Activated CD4-positive, alpha-beta T cell treated with anti-CD3 and anti-CD28 coated beads for 24 hours (primary cell): Measurements from ENCODE around the gene GP1BA.

ENCODE experiments used
- DNase-seq, 2 donors: peaks; one replicate each; pipeline ENCODE4 v3.0.0-alpha.2; 2020; ENCODE audit warnings: low read depth in 2 of 2

The GP1BA gene

DNA sequence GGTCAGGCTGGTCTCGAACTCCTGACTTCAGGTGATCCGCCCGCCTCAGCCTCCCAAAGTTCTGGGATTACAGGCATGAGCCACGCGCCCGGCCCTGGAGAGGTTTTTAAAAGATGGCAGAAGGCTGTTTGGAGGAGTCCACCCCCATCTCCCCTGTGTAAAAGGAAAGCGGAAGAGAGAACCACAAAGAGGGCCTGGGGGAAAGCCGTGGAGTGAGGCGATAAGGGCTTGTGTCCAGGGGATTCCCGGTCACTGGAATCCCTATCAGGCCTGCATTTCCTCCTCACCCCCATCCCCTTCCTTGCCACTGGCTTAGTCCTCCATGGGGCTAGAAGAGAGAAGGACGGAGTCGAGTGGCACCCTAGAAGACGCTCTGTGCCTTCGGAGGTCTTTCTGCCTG, at the start of gene GP1BA:
Gene GP1BA, plus strand, starts transcription at position 315 of the 400 bp plus-strand sequence. CDS start 328 bp downstream, outside the sequence.
- no peak for DNase-seq

- no peak for DNase-seq
Measured at GRCh38 chr17:4884489-4884888, 47.6 kb upstream of the GP1BA start.

GRCh38 chr17:4886830-4887229, 45.2 kb upstream of the GP1BA start:
- no peak for DNase-seq

- DNase-seq, result no peak
Measured at GRCh38 chr17:4887581-4887980, 44.5 kb upstream of the GP1BA start.

DNA sequence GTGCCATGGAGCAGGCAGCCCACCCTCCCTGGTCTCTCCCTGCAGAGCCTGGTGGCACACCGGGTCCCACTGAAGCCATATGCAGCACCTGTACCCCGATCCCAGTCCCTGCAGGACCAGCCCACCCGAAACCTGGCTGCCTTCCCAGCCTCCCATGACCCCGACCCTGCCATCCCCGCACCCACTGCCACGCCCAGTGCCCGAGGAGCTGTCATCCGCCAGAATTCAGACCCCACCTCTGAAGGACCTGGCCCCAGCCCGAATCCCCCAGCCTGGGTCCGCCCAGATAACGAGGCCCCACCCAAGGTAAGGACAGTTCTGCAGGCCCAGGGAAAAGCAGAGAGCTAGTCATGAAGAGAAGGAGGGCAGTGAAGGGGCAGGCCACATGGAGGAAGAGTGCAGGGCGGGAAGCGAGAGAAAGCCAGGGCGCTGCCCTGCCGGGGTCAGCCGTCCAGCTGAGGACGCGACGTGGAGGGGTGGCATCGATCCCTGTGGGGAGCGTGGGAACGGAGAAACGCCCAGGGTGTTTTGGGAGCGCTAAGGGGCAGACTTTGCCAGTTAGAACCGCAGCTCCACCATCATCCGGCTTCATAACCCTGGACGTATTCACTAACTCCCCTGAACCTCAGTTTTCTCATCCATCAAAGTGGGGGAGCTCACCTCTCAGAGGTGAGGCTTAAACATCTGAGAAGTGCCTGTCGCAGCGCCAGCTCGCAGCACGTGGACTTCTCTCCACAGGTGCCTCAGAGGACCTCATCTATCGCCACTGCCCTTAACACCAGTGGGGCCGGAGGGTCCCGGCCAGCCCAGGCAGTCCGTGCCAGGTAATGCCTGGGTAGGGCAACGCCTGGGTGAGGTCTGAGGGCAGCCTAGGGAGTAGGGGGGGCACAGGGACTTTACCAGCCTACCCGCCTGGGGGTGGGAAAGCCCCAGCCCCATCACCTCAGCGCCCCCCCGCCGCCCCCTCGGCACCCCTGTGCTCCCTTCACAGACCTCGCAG, 40.4 kb upstream of the GP1BA start:
- no peak for DNase-seq

GRCh38 chr17:4892499-4893221, 39.4 kb upstream of the GP1BA start:
- DNase-seq, result no peak

DNA sequence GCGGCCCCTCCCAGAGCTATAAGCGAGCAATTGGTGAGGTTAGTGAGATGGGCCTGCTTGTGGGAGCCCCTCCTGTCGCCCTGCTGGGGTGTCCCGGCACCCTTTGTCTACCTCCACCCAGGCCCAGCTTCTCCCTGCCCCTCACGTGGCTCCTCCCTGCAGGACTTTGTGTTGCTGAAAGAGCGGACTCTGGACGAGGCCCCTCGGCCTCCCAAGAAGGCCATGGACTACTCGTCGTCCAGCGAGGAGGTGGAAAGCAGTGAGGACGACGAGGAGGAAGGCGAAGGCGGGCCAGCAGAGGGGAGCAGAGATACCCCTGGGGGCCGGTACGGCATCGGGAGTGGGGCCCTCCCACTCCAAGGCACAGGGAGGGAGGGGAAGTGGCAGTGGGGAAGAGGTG, 38.8 kb upstream of the GP1BA start:
- DNase-seq, result no peak

- no peak for DNase-seq
Measured at GRCh38 chr17:4893721-4894560, 38.1 kb upstream of the GP1BA start.

- DNase-seq, result no peak
Measured at GRCh38 chr17:4895121-4895520, 37.0 kb upstream of the GP1BA start.

GRCh38 chr17:4895657-4896331, 36.3 kb upstream of the GP1BA start:
- no peak for DNase-seq

DNA sequence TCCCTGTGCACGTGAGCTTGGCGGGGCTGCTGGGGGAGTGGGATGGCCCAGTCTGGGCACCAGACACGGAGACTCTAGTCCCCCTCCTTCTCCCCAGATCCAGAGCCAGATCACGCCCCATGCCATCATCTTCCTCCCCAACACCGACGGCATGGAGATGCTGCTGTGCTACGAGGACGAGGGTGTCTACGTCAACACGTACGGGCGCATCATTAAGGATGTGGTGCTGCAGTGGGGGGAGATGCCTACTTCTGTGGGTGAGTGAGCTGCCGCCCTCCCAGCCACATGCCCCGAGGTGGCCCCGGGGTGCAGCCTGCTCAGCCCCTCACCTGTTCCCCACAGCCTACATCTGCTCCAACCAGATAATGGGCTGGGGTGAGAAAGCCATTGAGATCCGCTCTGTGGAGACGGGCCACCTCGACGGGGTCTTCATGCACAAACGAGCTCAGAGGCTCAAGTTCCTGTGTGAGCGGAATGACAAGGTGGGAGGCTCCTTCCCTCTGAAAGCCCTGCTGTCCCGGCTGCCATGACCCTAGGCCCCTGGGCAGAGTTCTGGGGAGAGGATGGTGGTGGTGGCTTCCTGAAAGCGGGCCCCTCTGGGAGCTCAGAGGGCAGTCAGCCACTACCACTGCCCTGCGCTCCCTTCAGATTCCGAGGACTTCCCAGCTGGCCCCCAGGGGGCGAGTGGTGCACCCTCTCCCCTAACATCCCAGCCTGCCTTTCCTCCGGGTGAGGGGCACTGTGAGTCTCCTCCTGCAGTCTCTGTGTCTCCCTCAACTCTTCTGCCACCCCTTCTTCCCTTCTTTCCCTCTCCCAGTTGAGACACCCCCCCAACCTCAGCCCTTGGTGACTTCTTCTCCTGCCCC, 35.5 kb upstream of the GP1BA start:
- no peak for DNase-seq

- no peak for DNase-seq
Measured at GRCh38 chr17:4897198-4897687, 34.8 kb upstream of the GP1BA start.

DNA sequence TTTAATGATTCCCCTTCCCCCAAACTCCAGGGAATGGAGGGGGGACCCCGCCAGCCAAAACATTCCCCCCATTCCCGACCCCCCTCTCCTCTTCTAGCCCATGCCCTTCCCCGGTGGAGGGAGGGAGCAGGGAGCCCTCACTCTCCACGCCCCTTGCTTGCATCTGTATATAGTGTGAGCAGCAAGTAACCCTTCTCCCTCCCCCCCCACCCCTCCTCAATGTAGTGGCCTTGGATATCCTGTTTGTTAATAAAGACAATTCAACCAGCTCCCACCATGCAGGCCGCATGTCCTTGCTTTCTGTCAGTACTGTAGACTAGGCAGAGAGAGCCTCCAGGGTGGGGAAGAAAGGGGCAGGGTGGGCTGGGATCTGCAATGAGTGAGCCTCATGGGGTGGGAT, 34.3 kb upstream of the GP1BA start:
- DNase-seq, result no peak

GRCh38 chr17:4898351-4898750, 33.7 kb upstream of the GP1BA start:
- DNase-seq, result no peak

DNA sequence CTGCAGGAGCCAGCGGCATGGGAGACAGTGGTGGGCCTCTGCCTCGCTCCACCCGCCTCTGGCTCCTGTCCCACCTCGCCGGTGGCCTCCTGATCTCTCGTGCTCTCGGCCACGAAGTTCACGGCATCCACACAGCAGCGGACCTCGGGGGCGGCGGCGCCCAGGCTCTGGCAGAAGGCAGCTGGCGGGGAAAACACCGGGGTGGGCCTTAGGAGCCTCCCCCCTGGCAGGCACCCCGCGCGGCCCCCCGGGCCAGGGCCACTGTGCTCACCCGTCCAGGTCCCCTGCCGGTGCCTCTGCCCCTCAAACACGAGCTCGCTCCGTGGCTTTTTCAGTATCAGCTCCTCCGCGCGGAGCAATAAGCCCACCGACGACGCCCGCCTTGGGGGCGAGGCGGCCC, 33.1 kb upstream of the GP1BA start:
- no peak for DNase-seq

DNA sequence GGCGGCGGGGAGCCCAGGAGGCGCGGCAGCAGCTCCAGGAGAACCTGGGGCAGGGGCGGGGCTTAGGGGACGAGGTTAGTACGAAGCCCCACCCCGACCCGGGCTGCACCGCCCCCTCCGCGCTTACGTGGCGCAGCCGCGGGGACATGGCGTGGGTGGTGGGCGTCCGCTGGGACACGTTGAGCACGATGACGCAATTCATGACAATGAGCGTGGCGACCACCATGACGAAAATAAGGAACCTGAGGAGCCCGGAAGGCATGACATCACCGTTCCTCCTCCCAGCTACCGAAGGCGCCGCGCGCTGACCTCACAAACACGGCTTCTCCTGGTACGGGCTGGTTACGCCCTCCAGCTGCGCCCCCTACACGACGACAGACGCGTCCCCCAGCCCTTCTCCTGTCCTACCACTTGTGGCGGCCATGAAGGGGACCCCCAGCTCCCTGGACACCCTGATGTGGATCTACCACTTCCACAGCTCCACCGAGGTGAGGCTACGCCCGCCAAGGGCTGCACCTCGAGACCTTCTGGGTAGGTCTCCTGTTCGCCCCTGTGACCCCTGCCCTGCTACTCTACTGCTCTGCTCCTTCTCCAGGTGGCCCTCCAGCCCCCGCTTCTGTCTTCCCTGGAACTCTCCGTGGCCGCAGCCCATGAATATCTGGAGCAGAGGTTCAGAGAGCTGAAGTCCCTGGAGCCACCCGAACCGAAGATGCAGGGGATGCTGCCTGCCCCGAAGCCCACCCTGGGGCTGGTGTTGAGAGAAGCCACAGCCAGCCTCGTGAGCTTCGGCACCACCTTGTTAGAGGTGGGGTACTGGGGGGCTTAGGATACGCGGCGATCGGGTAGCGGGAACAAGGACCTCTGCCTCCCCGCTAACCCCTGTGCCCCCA, 32.5 kb upstream of the GP1BA start, which contains the start of gene C17orf107:
Gene C17orf107, plus strand, starts transcription at position 196 of the 890 bp plus-strand sequence. Its CDS starts 227 bp downstream, at position 423.
- peak; percentile 91 to 93 for DNase-seq

DNA sequence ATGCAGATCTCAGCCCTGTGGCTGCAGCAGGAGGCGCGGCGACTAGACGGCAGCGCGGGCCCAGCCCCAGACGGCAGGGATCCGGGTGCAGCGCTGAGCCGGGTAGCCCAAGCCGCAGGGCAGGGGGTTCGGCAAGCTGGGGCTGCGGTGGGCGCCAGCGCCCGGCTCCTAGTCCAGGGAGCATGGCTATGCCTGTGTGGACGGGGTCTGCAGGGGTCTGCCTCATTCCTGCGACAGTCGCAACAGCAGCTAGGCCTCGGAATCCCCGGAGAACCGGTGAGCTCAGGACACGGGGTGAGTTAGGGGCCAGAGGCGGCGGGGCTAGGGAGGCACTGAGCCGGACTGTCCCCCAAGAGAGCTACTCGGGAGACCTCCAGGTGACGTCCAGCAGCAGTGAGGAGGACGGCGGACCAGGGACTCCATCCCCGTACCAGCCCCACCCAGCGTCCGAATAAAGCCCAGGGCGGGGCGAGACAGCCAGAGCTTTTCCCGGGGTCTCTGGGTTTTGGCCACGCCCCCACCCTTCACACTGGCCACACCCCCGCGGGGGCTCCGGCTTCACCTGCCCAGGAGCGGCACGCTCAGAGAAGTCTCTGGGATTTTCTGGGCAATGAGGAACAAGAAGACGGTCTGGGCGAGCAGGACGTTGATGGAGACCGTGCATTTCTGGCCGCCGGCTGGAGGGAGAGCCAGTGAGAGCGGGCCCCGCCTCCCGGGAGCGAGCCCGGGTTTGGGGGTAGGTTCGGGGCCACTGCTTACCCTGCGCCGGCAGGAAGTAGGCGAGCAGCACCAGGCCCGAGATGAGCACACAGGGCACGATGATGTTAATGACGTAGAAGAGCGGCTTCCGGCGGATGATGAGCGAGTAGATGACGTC, 31.6 kb upstream of the GP1BA start:
- no peak for DNase-seq

GRCh38 chr17:4901108-4901647, 30.9 kb upstream of the GP1BA start:
- DNase-seq, result no peak
